ENCODE measurements around the gene KANK4.

GRCh38 chr1:62317021-62317768 lies 2.0 kb downstream of the KANK4 start:
- TF ChIP-seq POLR2A (IDR thresholded peaks at IDR 0.05): no peak
- no peak for TF ChIP-seq CTCF (IDR thresholded peaks at IDR 0.05)
